Activated CD4-positive, alpha-beta T cell treated with anti-CD3 and anti-CD28 coated beads, Interleukin-2, amount 50 U/mL, for 1 hour (primary cell): Measurements from ENCODE around the gene LIN28A.
A peak's percentile ranks its signal among the peaks of the same experiment; 100 is the strongest.

ENCODE experiments used
- DNase-seq: peaks from one replicate; pipeline ENCODE4 v3.0.0-alpha.2; 2020

LIN28A gene

DNA sequence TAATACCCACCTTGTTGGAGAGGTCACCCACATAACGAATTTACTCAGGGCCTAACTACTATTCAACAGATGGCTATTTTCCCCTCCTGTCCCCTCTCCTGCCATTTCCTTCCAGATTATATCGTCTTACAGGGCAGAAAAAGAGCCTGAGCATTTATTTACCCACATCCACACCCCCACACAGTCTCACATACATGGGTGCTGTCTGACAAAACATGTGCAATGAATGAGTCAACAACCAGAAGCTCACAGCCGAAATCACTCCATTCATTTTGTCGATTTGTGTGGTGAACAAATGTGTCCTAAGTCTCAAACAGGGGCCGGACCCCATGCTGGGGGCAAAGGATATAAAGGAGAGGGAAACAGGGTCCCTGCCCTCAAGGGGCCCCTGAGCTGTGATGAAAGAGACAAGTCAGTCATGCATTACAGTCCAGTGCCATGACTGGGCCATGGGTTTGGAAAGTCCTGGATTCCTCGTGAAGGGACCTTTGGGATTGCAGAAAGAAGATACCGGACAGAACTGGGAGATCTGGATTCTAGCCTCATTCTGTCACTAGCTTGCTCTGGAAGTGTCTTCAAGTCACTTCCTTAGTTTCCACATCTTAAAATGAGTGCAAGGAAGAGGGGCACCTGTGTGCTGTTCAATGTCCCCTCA, 21.7 kb upstream of the LIN28A start:
- DNase-seq, result no peak

DNA sequence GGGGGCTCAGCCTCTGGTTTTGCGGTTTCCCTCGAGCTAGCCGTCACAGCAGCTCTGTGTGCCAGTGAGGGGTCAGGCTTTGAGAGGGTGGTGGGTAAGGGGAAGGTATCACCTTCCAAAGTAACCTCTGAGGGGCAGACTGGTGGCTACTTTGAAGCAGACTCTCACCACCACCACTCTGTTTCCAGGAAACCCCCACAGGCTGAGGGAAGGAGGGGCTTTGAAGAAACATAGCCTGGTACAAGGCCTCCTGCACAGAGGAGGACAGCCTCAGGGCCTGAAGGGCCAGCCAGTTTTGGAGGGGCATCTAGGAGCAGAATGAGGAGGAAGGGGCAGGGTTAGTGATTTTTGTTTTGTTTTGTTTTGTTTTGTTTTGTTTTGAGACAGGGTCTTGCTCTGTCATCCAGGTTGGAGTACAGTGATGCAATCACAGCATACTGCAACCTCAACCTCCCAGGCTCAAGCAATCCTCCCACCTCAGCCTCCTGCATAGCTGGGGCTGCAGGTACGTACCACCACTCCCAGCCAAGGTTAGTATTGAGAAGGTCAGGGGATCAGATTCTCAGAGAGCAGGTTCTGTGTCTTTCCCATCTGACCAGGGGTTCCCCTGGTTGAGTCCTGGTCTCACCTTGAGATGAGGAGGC, 20.9 kb upstream of the LIN28A start:
- no peak for DNase-seq

DNA sequence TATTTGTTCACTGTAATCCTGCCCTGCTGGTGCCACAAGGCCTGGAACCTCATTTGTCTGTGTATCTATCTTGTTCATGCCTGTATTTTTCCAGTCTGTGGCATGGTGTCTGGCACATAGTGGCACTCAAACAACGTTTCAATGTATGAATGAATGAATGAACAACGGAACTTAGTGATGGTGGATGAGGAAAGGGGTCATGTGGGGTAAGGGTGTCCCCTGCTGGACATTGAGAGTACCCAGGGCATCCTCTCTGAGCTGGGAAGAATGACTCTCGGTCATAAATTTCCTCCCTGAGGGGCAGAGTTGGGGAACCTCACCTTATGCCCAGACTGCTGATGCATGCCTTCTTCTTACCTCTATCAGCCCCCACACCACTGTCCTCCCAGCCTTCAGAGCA, 19.2 kb upstream of the LIN28A start:
- DNase-seq, result peak; percentile 42

DNA sequence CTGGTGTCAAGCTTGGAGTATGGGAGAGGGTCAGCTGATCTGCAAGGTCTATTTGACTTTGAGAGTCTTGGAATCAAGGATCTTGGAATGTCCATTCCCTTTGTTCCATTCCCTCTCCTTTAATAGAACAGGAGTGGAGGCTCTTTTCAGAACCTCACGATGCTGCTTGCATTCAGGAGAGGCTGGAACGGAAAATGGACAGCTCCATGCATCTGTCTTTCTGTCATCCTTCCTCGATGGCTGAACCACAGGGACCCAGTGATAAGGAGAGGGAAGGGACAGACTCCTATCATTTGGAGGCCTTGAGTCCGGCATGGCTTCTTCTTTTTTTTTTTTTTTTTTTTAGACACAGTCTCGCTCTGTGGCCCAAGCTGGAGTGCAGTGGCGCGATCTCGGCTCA, 14.9 kb upstream of the LIN28A start:
- DNase-seq, result no peak

DNA sequence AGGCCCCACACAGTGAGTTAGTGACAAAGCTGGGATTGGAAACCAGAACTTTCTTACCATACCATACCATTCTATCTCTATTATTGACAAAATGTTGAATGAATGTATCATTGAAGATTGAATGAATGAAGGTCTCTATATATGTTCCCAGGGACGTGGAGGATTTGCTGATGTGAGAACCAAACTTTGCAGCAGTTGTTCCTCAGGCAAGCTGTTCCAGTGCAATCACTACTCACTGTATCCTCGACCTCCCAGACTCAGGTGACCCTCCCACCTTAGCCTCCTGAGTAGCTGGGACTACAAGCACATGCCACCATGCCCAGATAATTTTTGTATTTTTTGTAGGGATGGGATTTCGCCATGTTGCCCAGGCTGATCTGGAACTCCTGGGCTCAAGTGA, 11.6 kb upstream of the LIN28A start:
- DNase-seq, result no peak

DNA sequence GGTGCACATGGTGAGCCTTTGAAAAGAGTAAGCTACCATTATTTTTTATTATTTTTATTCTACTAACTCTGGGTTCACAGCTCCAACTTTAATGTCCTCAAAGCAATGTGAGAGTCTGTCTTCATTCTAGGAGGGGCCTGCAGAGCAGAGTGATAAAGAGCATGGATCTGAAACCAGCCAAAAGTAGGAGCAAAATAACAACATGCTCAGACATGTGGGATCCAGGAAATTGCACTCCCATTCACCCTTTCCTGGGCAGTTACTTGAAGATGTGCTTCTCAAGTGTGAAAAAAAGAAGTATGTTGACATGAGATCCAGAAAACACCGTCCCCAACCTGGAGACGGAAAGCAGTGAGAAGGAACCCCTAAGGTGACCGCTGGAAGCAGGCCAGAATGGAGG, 8.7 kb upstream of the LIN28A start:
- no peak for DNase-seq

DNA sequence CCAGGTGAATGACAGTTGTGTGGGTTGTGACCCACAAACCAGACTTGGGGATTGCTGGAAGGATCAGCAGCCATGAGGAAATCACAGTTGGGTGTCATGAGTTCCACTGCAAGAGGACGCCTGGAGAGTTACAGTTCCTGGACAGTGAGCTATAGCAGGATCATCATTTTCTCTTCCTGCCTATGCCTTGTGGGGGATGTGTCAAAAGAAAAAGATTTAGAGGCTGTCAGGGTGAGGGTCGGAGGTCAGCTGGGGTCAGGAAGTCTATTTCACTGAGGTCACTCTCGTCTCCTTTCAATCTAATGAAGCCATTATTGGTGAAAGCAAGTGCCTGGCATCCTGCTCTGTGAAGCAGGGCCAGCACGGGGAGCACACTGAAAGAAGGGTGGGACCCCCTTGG, 7.0 kb upstream of the LIN28A start:
- no peak for DNase-seq

DNA sequence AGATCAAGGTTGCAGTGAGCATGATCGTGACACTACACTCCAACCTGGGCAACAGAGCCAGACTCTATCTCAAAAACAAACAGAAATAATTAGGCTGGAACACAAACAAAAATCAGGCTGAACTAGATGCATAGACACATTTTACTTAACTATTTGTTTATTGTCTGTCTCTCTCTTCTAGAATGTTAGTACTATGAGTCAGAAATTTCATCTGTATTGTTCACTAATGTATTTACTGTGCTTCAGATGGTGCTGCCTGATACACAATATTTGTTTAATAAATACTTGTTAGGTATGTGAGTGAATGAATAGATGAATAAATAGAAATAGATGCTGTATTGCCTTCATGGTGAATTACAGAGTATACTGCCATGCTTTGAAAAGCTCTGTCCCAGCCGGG, 6.0 kb upstream of the LIN28A start:
- no peak for DNase-seq

DNA sequence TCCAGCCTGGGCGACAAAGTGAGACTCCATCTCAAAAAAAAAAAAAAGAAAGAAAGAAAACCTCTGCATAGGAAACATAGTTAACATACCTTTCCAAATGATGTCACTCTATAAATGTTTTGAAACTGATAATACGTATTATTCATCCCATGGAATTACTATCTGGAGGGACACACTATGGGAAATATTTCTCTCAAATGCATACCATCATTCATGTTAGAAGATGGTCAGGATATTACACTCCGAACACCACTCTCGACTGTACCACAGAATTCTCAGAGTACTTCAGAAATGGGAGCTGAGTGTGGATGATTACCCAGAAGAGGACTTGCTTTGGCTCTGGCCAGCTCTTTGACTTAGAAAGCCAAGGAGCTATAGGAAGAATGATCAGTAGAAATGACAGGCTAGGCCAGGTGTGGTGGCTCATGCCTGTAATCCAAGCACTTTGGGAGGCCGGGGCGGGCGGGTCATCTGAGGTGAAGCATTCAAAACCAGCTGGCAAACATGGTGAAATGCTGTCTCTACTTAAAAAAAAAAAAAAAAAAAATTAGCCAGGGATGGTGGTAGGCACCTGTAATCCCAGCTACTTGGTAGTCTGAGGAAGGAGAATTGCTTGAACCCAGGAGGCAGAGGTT, 5.2 kb upstream of the LIN28A start:
- DNase-seq, result no peak

DNA sequence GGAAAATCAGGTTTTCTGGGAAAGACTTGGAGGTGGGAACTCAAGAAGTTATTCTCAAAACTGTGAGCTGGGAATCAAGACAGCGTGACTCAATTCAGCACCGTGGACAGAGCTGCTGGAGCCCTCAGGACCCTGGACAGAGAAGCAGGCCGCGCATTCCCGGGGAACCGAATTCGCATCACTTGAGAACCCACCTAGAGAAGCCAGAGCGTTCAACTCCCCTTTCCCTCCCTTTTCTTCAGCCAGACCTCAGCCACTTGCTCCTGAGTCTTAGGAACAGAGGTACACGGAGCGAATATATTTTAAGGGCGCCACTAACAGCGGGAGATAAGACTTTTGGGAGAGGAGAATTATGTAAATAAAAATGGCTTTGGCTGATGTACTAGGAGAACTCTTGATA, 2.0 kb upstream of the LIN28A start:
- DNase-seq, result peak; percentile 82

DNA sequence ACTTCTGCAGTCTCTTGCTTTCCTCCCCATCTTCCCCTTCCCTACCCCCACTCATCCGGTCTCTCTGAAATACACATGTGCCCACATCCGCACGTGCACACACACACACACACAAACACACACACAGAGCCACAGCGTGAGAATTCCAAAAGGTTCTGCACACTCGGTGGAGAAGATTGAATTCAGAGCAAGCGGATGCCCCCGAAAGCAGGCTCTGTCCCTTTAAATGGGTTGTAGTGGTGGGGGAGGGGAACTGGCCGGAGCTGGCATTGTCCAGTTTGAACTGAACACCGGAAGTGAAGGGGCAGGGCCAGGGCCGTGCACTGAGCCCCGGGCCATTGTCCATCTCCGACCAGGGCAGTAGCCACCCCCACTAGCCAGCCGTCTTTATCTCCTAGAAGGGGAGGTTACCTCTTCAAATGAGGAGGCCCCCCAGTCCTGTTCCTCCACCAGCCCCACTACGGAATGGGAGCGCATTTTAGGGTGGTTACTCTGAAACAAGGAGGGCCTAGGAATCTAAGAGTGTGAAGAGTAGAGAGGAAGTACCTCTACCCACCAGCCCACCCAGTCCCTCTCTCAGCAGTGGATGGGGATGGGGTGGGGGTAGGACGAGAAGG, 1.3 kb upstream of the LIN28A start:
- DNase-seq, result no peak

DNA sequence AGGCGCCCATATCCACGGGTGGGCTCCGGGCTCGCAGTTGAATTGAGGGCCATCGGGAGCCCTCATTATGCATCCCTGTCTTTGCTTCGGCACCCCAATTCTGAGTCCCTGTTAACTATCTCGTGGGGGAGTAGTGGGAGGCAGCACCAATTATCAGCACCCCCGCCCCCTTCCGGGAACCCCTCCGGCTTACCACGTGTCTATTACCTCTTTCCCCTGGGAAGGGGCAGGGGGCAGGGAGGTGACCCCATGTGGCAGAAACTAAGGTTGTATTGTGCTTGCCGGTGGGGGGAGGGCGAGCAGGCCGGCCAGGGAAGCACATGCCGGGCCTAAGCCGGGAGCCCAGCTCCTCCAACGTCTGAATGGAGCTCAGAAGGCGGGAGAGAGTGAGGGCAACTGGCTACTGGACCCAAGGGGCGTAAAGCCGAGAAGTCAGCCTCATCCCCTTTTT, 1.0 kb downstream of the LIN28A start:
- no peak for DNase-seq

DNA sequence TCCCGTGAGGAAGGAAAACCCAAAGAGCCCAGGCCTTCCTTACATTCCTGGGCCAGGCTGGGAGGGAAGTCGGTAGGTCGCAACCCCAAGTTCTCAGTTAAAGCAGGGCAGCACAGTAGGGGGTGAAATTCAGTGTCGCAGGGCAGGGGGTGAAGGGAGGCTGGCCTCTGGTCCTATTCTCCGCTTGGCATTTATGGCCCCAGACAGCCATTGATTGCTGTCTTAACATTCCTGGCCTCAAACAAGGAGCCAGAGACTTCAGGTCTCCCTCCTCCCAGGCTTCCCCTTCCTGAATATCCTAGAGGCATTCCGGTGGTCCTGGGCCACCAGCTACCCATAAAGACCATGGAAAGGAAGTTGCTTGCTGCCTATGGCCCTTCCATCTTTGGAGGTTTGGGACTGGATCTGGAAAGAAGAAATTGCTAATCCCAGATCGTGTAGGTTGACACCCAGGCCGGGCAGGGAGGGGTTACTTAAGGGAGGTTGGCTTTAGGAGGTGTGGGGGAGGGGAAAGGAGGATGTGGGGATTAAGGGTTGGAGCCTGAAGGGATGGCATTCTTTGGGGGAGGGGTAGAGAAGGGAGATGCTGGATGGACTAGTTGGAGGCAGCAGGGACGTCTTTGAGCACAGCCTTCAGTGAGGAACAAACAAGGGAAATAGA, 1.7 kb downstream of the LIN28A start:
- DNase-seq, result no peak

DNA sequence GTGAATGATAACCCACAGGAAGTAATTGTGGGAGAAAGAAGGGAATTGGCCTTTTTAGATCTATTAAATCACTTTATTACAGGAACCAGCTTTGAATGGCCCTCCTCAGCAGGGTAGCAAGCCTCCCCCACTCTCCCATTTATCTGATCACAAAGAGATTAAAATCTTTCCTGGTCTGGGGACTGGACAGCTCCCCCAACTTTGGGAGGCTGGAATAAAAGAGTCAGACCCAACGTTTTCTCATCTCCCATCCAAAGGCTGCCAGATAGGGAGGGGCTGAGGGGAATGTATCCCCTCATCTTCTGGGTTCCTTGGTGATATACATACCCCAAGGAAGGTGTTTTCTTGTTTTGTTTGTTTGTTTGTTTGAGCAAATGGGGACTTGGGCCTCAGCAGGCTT, 2.4 kb downstream of the LIN28A start:
- no peak for DNase-seq

DNA sequence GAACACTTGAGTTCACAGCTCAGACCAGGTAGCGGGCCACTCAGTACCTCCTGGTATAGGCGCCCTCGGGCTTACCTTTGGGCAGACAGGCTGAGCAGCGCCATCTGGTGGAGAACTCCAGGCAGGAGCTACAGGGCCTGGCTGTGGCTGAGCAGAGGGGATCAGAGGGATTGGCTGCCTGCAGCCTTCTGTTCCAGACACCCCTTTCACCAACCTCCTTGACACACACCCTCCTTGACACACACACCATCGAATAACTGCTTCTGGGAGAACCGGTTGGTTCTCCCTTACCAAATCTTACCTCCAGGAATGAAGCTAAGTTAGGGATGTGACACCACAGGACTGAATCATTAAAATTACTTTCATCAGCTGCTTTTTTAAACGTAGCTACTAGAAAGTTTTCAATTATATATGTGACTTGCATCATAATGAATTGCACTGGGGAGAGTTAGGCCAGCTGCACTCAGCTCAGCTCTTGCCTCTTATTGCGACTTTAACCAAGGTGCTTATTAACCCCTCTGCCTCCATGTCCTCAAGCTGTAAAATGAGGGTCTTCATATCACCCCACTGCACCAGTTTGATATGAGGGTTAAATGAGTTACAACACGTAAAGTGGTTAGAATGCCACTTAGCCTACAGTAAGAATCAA, 6.6 kb downstream of the LIN28A start:
- DNase-seq, result peak; percentile 86

DNA sequence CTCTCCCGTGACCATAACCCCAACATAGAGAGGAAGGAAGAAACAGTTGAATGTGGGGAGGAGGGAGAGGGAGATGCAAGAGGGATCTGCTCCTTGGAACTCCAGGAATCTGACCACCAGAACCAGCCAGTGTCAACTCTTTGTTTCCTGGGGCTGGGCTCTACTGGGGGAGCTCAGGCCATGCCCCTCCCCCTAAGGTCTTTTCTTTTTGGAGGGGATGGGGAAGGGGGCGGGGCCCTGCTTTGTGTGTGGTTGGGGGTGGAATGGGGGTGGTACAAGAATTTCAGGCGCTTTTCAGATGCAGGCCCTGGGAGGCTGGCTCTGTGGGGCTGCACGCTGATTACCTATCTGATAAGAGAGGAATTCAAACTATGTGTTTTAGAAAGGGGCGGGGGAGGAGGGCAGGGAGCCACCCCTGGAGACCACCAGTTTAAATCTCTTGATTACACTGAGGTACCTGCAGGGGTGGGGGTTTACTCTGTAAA, 8.3 kb downstream of the LIN28A start:
- no peak for DNase-seq

DNA sequence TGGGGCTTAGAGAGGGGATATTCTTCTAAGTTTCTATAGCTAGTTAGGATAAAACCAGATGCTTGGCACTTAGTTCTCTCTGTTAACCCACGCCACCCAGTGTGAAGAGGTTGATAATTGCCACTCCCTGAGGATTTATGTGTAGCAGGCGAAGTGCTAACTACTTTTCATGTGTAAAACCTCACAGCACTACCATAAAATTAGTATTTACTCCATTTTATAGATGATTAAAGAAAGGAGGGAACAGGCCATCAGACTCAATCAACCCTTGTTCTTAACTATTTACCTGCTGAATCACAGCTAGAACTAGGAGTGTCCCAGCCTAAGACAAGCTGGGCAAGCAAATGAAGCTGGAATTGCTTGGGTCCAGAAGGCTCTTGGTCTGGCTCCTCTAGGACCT, 8.9 kb downstream of the LIN28A start:
- DNase-seq, result no peak

DNA sequence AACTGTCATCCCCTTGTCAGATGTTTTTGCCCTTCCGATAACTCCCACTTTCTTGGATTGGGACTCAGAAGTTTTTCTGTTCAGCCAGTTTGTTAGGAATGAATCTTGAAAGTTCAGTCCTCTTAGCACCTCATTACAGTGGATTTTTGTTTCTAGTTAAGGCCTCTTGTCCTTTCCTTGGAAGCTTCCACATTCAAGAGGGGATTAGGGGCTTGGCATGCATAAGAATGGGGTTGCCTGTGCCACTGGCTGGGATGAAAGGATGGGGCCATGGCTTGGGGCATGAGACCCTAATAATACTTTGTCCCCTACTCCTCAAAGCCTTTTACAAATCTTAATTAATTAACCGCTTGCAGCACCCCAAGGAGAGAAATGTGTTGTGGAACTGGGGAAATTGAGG, 19.1 kb downstream of the LIN28A start:
- DNase-seq, result no peak

DNA sequence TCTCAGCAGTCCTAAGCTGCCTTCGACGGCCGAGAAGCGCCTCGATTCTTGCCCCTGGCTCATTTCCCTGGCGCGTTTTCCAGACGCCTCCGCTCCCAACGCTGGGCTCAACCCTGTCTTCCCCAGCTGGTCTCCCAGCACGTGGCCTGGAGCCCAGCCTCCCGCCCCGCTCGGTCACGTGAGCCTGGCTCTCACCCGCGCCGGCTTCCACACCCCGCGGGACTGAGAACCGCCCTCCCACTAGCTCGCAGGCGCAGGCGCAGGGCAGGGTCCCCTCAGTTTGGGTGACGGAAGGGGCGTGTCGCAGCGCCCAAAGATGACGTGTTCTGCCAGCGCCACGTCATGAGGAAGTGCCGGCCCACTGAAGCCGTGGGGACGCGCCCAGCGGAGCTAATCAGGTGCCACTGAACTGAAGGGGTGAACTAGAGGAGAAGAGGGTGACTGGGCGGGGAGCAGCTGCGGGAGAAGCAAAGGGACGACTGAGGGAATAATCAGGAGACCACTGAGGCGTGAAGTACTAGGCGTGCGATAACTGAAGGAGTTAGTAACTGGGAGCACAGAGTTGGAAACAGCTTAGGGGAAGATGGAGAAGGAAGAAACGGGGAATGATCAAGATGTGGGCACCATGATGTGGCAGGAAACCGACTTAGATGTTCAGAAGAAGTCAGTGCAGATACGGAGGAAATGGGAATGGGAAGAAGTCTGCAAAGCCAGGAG, 21.5 kb downstream of the LIN28A start, which contains the start of gene DHDDS:
Gene DHDDS (plus strand): TSS at position 343 of the 717 bp plus-strand sequence. CDS start 625 bp downstream, outside the sequence.
- DNase-seq, result peak; percentile 99

DNA sequence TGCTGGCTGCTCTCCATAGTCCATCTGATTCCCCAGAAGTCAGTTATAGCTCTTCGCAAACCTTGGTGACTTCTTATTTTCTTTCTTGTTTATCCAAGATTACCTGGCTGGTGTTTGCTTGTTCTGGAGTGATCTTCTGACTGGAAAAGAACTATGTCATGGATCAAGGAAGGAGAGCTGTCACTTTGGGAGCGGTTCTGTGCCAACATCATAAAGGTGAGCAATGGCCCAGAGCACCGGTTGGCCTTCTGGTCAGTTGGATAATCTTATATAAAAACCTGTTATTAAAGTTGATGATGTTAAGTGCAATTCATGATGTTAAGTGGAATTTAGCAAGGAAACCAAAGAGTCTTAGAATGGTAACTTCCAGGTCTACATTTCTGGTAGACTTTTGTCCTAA, 22.2 kb downstream of the LIN28A start:
- DNase-seq, result no peak

DNA sequence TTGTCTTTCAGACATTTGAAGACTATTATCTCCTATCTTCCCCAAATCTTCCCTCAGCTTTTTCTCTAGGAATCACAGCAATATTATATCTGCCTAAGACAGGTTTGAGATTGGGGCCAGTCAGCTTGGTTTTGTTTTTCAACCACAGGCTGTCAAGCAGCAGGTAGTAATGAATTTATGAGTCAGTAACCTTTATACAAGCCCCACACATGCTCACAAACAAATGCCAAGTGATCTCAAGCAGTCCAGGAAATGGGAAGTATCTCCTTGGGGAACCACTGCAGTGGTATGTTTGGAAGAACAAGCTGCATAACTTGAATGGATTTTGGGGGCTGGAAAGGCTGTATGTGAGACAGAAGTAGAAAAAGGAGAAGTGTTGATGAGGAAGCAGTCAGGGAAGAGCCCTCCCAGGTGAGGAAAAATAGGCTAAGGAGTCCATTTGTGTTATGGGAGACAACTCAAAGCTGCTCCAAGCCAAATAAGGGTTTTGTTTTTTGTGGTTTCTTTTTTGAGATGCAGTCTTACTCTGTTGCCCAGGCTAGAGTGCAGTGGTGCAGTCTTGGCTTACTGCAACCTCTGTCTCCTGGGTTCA, 23.6 kb downstream of the LIN28A start:
- DNase-seq, result no peak

DNA sequence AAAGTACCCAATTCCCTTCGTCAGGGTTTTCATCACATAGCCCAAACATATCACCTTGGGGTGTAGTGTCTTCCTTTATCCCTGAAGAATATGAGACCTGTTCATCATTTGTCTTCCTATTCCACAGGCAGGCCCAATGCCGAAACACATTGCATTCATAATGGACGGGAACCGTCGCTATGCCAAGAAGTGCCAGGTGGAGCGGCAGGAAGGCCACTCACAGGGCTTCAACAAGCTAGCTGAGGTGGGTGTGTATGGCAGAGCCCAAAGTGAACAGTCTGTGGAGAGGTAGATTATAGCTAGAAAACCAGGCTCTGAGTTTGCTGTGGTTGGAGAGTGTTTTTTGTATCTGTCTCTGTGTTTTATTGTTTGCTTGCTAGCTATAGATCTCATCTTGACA, 27.4 kb downstream of the LIN28A start:
- DNase-seq, result no peak
